Measurements from ENCODE around the gene MNX1.
A peak's percentile ranks its signal among the peaks of the same experiment; 100 is the strongest.

MNX1 gene

GRCh38 chr7:157054927-157055326, 44.5 kb upstream of the MNX1 start:
- no peak for TF ChIP-seq CTCF (conservative IDR thresholded peaks at IDR 0.05)
- H3K27ac ChIP-seq = no peak overlapping the region

- H3K27ac ChIP-seq = no peak overlapping the region
- no peak for TF ChIP-seq CTCF (conservative IDR thresholded peaks at IDR 0.05)
Observed at GRCh38 chr7:157053118-157053517, 42.7 kb upstream of the MNX1 start.

- peak overlapping the region; percentile 43 for H3K27ac ChIP-seq
- no peak for TF ChIP-seq CTCF (conservative IDR thresholded peaks at IDR 0.05)
Observed at GRCh38 chr7:157047148-157047547, 36.7 kb upstream of the MNX1 start.

- TF ChIP-seq CTCF (conservative IDR thresholded peaks at IDR 0.05) = no peak
- H3K27ac ChIP-seq = peak overlapping the region; percentile 43
Observed at GRCh38 chr7:157046681-157047080, 36.2 kb upstream of the MNX1 start.

- no peak overlapping the region for H3K27ac ChIP-seq
- no peak for TF ChIP-seq CTCF (conservative IDR thresholded peaks at IDR 0.05)
Observed at GRCh38 chr7:157044943-157045660, 34.6 kb upstream of the MNX1 start.

GRCh38 chr7:157044147-157044687, 33.8 kb upstream of the MNX1 start:
- no peak overlapping the region for H3K27ac ChIP-seq
- no peak for TF ChIP-seq CTCF (conservative IDR thresholded peaks at IDR 0.05)

GRCh38 chr7:157043745-157044144, 33.3 kb upstream of the MNX1 start:
- H3K27ac ChIP-seq = no peak overlapping the region
- no peak for TF ChIP-seq CTCF (conservative IDR thresholded peaks at IDR 0.05)

Measured in VCaP (cell line).